ENCODE results near the gene KNDC1.

Gene KNDC1

DNA sequence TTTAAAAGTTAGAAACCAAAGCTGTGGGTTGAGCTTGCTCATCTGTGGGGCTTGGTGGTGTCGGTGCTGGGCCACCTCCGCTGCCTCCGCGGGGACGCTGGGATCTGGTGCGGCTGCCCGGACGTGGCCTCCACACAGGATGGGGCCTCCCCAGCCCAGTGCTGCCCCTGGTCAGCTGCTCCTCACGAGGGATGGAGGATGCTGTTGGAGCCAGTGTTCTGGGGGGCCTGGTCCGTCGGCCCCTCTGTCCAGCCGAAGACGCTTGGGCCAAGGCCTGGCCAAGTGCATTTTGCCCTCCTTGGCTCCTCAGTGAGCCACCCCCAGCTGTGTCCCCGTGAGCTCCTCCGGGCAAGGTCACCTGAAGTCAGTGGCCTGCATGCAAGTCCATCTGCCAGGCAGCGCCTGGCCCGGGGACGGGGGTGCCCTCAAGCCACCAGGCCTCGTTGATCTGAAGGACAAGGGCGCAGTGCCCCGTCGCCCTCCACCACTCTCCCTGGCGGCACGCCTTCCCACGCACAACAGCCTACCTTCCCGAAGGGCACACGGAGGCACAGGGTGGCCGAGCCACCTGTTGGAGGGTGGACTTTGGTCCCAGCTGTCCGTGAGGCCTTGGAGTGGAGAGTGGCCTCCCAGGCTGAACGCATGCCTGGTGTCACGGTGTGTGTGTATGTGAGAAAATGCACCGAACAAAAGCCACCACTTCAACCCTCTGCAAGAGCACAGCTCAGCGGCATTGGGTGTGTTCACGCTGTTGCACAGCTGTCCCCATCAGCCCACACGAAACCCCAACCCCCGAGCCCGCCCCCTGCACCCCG, 27.3 kb downstream of the KNDC1 start:
- no peak for DNase-seq (ENCODE audit: extremely low spot score)
- CTCF ChIA-PET, result no interaction called here
- POLR2A ChIA-PET, result no interaction called here
- no peak for TF ChIP-seq SP1 (IDR thresholded peaks at IDR 0.05)
- no peak for TF ChIP-seq L3MBTL2 (conservative IDR thresholded peaks at IDR 0.05)
- no peak for TF ChIP-seq FOXA1 (IDR thresholded peaks at IDR 0.05)
- no peak for TF ChIP-seq ELF4 (IDR thresholded peaks at IDR 0.05)
- TF ChIP-seq BHLHE40 (IDR thresholded peaks at IDR 0.05; ENCODE audit: borderline replicate concordance), result no peak
- TF ChIP-seq FOXM1 (IDR thresholded peaks at IDR 0.05; ENCODE audit: borderline replicate concordance), result no peak
- no peak for TF ChIP-seq LEF1 (IDR thresholded peaks at IDR 0.05; ENCODE audit: borderline replicate concordance)
- TF ChIP-seq SUZ12 (IDR thresholded peaks at IDR 0.05), result no peak
- no peak for TF ChIP-seq FOXK2 (IDR thresholded peaks at IDR 0.05)
- TF ChIP-seq ARNT (IDR thresholded peaks at IDR 0.05), result no peak
- no peak for TF ChIP-seq ZNF384 (IDR thresholded peaks at IDR 0.05)
- TF ChIP-seq NFRKB (IDR thresholded peaks at IDR 0.05), result no peak
- TF ChIP-seq, protein P1, sequence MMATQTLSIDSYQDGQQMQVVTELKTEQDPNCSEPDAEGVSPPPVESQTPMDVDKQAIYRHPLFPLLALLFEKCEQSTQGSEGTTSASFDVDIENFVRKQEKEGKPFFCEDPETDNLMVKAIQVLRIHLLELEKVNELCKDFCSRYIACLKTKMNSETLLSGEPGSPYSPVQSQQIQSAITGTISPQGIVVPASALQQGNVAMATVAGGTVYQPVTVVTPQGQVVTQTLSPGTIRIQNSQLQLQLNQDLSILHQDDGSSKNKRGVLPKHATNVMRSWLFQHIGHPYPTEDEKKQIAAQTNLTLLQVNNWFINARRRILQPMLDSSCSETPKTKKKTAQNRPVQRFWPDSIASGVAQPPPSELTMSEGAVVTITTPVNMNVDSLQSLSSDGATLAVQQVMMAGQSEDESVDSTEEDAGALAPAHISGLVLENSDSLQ (IDR thresholded peaks at IDR 0.05), result no peak
- no peak for TF ChIP-seq HDGF (IDR thresholded peaks at IDR 0.05; ENCODE audit: borderline replicate concordance)

DNA sequence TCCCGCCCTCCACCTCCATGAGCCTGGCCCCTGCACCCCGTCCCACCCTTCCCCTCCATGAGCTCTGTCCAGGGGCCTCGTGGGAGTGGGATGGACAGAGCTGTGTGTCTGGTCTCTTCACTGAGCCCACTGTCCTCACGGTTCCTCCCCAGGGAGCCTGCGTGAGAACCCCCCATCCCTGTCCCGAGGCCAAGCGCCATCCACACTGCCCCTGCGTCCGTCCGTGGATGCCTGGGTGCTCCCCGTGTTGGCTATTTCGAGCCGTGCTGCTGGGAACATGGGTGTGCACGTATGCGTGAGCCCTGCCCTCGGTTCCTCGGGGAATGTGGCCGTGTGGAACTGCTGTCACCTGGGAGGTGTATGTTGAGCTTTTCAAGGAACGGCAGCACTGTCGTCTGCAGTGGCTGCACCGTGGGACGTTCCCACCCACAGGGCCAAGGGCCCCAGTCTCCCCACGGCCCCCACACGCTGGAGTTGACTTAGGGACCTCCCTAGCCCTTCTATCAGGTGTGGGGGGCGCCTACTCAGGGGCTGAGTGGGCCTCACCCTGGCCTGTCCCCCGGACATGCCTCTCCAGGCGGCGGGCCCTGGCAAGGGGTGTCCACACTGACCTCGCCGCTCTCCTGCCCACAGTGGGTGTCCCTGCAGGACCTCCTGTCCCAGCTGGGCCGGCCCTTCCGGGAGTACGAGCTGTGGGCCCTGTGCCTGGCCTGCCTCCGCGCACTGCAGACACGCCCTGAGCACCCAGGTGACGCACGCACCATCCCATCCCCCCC, 28.1 kb downstream of the KNDC1 start:
- DNase-seq (ENCODE audit: extremely low spot score), result no peak
- POLR2A ChIA-PET, result no interaction called here
- TF ChIP-seq LEF1 (IDR thresholded peaks at IDR 0.05; ENCODE audit: borderline replicate concordance), result no peak
- TF ChIP-seq SUZ12 (IDR thresholded peaks at IDR 0.05), result no peak
- TF ChIP-seq SP1 (IDR thresholded peaks at IDR 0.05), result no peak
- TF ChIP-seq CTBP1 (IDR thresholded peaks at IDR 0.05; ENCODE audit: borderline replicate concordance), result no peak
- TF ChIP-seq BHLHE40 (IDR thresholded peaks at IDR 0.05; ENCODE audit: borderline replicate concordance), result no peak
- no peak for TF ChIP-seq HDGF (IDR thresholded peaks at IDR 0.05; ENCODE audit: borderline replicate concordance)
- no peak for TF ChIP-seq ZNF384 (IDR thresholded peaks at IDR 0.05)
- TF ChIP-seq, protein P1 (IDR thresholded peaks at IDR 0.05), result no peak
- TF ChIP-seq FOXA1 (IDR thresholded peaks at IDR 0.05), result no peak
- TF ChIP-seq FOXK2 (IDR thresholded peaks at IDR 0.05), result no peak
- TF ChIP-seq ARNT (IDR thresholded peaks at IDR 0.05), result no peak
- TF ChIP-seq TARDBP (IDR thresholded peaks at IDR 0.05), result no peak
- no peak for TF ChIP-seq L3MBTL2 (conservative IDR thresholded peaks at IDR 0.05)
- no peak for TF ChIP-seq NFRKB (IDR thresholded peaks at IDR 0.05)
- TF ChIP-seq ELF4 (IDR thresholded peaks at IDR 0.05), result no peak
- no peak for TF ChIP-seq FOXM1 (IDR thresholded peaks at IDR 0.05; ENCODE audit: borderline replicate concordance)
- CTCF ChIA-PET, result no interaction called here

DNA sequence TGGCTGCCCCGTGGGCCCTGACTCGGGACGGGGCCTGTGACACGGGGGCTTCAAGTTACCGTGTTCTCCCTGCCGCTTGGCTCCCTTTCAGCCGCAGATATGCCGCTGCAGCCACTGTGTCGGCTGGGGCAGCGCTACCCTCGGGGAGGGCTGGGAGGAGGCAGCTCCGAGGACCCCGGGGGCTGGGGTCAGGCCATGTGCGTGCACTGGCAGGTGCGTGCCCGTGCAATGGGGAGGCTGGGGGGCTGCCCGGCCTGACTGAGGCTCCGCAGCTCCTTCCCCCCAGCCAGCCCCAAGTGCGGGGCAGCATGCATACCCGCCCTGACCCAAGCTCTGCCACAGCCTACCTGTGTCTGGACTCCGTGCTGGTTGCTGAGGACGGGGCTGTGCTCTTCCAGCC, 29.2 kb downstream of the KNDC1 start:
- no peak for DNase-seq (ENCODE audit: extremely low spot score)

DNA sequence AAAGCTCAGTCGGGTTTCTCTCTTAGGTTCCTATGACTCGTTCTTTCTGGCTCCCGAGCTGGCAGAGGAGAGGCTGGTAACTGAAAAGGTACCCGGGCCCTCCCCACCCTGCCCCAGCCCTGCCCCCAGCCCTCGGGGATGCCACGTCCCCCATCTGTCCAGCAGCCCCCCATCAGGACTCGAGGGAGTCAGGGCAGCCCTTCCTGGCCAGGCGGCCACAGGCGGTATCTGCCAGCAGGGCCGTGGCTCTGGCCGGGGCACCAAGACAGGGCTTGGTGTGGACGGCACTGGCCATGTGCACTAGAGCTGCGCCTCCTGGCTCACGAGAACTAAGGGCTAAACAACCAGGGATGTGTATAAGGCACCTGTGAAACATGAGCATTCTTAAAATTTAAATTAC, 29.7 kb downstream of the KNDC1 start:
- CTCF ChIA-PET, result no interaction called here
- TF ChIP-seq ZNF384 (IDR thresholded peaks at IDR 0.05) (no peak), HDGF (IDR thresholded peaks at IDR 0.05; ENCODE audit: borderline replicate concordance) (no peak), LEF1 (IDR thresholded peaks at IDR 0.05; ENCODE audit: borderline replicate concordance) (no peak), CTBP1 (IDR thresholded peaks at IDR 0.05; ENCODE audit: borderline replicate concordance) (no peak), ELF4 (IDR thresholded peaks at IDR 0.05) (no peak)
- TF ChIP-seq, protein P1 (IDR thresholded peaks at IDR 0.05), result no peak
- POLR2A ChIA-PET, result no interaction called here
- no peak for DNase-seq (ENCODE audit: extremely low spot score)

More for the DNA sequence above, 29.2 kb downstream of the KNDC1 start:
- ChIA-PET CTCF (no interaction called here), POLR2A (no interaction called here)
- TF ChIP-seq BHLHE40 (IDR thresholded peaks at IDR 0.05; ENCODE audit: borderline replicate concordance), result no peak
- no peak for TF ChIP-seq FOXM1 (IDR thresholded peaks at IDR 0.05; ENCODE audit: borderline replicate concordance)
- no peak for TF ChIP-seq SUZ12 (IDR thresholded peaks at IDR 0.05)
- TF ChIP-seq, protein P1 (IDR thresholded peaks at IDR 0.05), result no peak

DNA sequence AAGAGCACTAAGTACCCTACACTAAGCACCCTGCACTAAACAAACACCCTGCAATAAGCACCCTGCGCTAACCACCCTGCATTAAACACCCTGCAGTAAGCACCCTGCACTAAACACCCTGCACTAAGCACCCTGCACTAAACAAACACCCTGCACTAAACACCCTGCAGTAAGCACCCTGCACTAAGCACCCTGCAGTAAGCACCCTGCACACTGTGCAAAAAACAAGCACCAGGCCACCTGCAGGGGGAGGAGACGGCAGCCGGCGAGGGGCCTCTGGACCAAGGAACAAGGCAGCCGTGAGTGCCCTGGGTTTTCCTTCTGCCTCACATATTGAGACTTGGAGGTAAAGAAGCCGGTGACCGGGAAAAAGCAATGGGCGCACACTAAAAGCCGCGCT, 30.2 kb downstream of the KNDC1 start:
- TF ChIP-seq, protein P1 (IDR thresholded peaks at IDR 0.05), result no peak
- no peak for TF ChIP-seq FOXK2 (IDR thresholded peaks at IDR 0.05)
- TF ChIP-seq SUZ12 (IDR thresholded peaks at IDR 0.05), result no peak
- no peak for TF ChIP-seq ARNT (IDR thresholded peaks at IDR 0.05)
- TF ChIP-seq SP1 (IDR thresholded peaks at IDR 0.05), result no peak
- TF ChIP-seq TARDBP (IDR thresholded peaks at IDR 0.05), result no peak
- TF ChIP-seq ELF4 (IDR thresholded peaks at IDR 0.05), result no peak
- TF ChIP-seq CTBP1 (IDR thresholded peaks at IDR 0.05; ENCODE audit: borderline replicate concordance), result no peak
- CTCF ChIA-PET, result no interaction called here
- POLR2A ChIA-PET, result no interaction called here
- DNase-seq (ENCODE audit: extremely low spot score), result no peak

Data from HEK293T (cell line).